HG03196 (cell line): ENCODE measurements around the gene ARF4.
"Not testable (repeated sequence)": the region's sequence is repeated elsewhere in the genome, so short reads cannot be mapped to it uniquely, and the experiment has no call there.

ENCODE experiments used
- ATAC-seq: cut with Tn5 transposase; IDR thresholded peaks from one replicate; pipeline ENCODE4 v1.9.1; 2021; ENCODE audit not compliant: unreplicated experiment

Gene ARF4

GRCh38 chr3:57597127-57597923, at the start of gene ARF4:
Gene ARF4, minus strand, starts transcription at chr3:57597344. Its CDS starts 204 bp downstream, at chr3:57597140.
- peak; percentile 88 for ATAC-seq

- ATAC-seq = no peak
Observed at GRCh38 chr3:57646723-57647122, 49.6 kb upstream of the ARF4 start.

- no peak for ATAC-seq
Observed at GRCh38 chr3:57644740-57645139, 47.6 kb upstream of the ARF4 start.

- ATAC-seq = no peak
Observed at GRCh38 chr3:57637391-57637790, 40.2 kb upstream of the ARF4 start.

GRCh38 chr3:57634259-57634658, 37.1 kb upstream of the ARF4 start:
- ATAC-seq = not testable (repeated sequence)

- ATAC-seq = no peak
Observed at GRCh38 chr3:57627976-57628375, 30.8 kb upstream of the ARF4 start.

GRCh38 chr3:57624801-57625200, 27.7 kb upstream of the ARF4 start:
- ATAC-seq = no peak

- ATAC-seq = no peak
Observed at GRCh38 chr3:57622362-57622761, 25.2 kb upstream of the ARF4 start.

GRCh38 chr3:57617739-57618138, 20.6 kb upstream of the ARF4 start:
- ATAC-seq = no peak

- no peak for ATAC-seq
Observed at GRCh38 chr3:57616233-57616632, 19.1 kb upstream of the ARF4 start.

GRCh38 chr3:57611870-57612269, 14.7 kb upstream of the ARF4 start:
- ATAC-seq = not testable (repeated sequence)

- no peak for ATAC-seq
Observed at GRCh38 chr3:57605683-57606082, 8.5 kb upstream of the ARF4 start.

GRCh38 chr3:57604971-57605370, 7.8 kb upstream of the ARF4 start:
- ATAC-seq = no peak

GRCh38 chr3:57600195-57600594, 3.1 kb upstream of the ARF4 start:
- ATAC-seq = no peak

GRCh38 chr3:57598765-57599360, 1.7 kb upstream of the ARF4 start:
- ATAC-seq = no peak

- no peak for ATAC-seq
Observed at GRCh38 chr3:57596495-57597126, 533 bp downstream of the ARF4 start.

- no peak for ATAC-seq
Observed at GRCh38 chr3:57594576-57594975, 2.6 kb downstream of the ARF4 start.

- no peak for ATAC-seq
Observed at GRCh38 chr3:57594144-57594543, 3.0 kb downstream of the ARF4 start.

GRCh38 chr3:57592306-57592705, 4.8 kb downstream of the ARF4 start:
- ATAC-seq = no peak

- ATAC-seq = no peak
Observed at GRCh38 chr3:57587905-57588304, 9.2 kb downstream of the ARF4 start.

GRCh38 chr3:57586778-57587177, 10.4 kb downstream of the ARF4 start:
- ATAC-seq = no peak

GRCh38 chr3:57583544-57583943, 13.6 kb downstream of the ARF4 start:
- ATAC-seq = no peak
